ENCODE results near the gene BARHL2.

BARHL2 gene

GRCh38 chr1:90710579-90711536 is 6.2 kb downstream of the BARHL2 start:
- DNase-seq (ENCODE audit: low spot score) = peak; percentile 78

GRCh38 chr1:90709535-90709934 is 7.6 kb downstream of the BARHL2 start:
- no peak for DNase-seq (ENCODE audit: low spot score)

DNA sequence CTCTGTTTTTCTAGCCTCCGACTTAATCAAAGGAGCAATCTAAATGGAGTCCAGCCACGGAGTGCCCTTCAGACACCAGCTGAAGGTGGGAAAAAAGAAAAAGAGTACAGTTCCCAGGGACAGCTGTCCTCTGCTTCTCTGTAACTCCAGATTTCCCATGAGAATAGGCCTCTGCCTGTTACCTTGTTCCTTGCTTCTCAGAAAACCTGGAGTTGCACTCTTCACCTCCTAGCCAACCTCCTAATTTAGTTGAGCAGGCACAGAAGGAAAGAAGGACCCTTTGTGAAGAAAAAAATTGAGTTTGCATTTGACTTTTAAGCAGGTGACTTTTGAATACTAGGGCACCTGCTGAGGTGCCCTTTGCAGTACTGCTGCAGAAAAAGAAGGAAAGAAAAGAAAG is 8.3 kb downstream of the BARHL2 start:
- no peak for DNase-seq (ENCODE audit: low spot score)

GRCh38 chr1:90708236-90708786 is 8.8 kb downstream of the BARHL2 start:
- DNase-seq (ENCODE audit: low spot score) = no peak

DNA sequence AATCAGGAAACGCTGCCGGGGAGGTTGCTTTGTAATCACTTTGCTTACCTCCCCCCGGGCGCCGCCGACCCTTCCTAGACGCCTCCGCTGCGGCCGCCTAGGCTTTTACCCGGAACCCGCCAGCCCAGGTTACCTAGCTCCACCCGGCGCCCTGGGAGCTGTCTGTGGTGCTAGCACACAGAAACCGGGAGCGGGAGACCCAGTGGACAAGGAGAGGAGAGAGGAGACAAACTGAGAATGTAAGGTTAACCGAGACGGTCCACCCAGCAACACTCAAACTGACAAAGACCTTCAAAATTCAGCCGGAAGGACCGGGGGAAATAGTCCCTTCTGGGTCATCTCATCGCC is 9.8 kb downstream of the BARHL2 start:
- DNase-seq (ENCODE audit: low spot score) = peak; percentile 89

DNA sequence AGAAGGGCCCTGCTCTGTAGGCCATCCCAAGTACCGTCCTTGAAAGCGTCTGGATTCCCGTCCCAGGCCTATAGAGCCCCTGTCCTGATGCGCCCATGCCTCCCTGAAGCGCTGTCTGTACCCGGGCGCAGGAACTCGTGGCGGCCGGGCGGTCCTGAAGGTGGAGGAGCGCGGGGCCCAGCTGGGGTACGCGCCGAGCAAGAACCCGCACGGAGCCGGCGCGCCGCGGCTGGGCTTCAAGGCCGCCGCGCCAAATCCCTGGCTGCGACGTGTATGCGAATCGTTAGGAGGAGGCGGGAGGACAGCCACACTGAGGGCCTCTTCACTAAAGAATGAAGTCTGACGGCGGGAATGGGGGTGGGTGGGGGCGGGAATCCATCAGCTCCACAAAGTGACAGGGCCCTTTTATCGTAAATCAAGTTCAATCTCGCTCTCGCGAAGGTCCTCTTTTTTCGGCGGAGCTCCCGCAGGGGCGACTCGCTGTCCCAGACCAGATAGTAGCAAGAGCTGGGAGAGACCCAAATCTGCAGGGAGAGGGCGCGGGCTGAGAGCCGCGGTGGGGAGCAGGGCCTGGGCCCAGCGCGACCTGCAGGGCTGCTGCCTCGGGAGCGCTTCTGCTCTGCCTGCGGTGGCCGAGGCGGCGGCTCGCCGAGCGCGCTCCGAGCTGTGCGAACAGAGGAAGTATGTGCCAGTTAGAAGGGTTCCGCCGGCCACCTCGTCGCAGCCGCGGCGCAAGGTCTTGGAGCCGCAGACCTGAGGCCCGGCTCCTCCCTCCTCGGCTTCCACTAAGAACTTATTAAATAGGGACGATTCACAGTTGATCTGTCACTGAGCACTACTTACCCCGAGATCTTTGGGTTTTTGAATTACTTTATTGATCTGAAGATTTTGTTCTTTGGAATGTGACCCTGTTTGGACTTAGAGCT is 10.4 kb downstream of the BARHL2 start:
- DNase-seq (ENCODE audit: low spot score) = peak; percentile 78

- no peak for DNase-seq (ENCODE audit: low spot score)
Measured at GRCh38 chr1:90705956-90706355, 11.1 kb downstream of the BARHL2 start.

DNA sequence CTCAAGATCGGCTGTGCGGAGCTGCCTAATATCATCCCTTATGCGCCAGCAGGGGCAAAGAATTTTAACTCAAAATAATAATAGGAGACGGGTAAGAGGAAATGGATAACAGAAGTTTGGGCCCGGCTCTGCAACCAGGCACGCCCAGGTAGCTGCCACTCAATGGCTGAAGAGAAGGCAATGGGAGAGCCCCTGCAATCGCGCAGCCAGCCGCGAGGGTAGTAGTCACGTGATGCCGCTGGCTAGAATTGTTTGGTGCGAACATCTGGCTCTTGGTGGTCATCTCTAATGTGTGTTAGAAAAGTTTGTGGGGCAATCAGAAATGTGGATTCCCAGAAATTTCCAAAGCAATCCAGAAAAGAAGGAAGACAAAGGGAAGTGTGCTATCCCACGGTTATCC is 12.3 kb downstream of the BARHL2 start:
- no peak for DNase-seq (ENCODE audit: low spot score)

- DNase-seq (ENCODE audit: low spot score) = no peak
Measured at GRCh38 chr1:90694846-90695245, 22.3 kb downstream of the BARHL2 start.

DNA sequence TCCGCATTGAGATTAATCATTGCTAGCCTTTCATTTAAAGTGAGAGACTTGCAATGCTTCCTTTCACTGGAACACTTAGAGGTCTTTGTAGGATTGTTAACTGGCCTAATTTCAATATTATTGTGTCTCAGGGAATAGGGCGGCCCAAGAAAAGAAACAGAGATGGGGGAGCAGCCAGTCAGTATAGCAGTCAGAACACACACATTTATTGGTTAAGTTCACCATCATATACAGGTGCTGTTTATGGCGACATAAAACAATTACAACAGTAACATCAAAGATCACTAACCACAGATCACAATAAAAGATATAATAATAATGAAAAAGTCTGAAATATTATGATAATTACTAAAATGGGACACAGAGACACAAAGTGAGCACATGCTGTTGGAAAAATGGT is 29.4 kb downstream of the BARHL2 start:
- no peak for DNase-seq (ENCODE audit: low spot score)

- no peak for DNase-seq (ENCODE audit: low spot score)
Measured at GRCh38 chr1:90675161-90675847, 41.8 kb downstream of the BARHL2 start.

- DNase-seq (ENCODE audit: low spot score) = no peak
Measured at GRCh38 chr1:90671741-90672140, 45.4 kb downstream of the BARHL2 start.

- DNase-seq (ENCODE audit: low spot score) = no peak
Measured at GRCh38 chr1:90671251-90671650, 45.9 kb downstream of the BARHL2 start.
